NCI-H1436 (cell line): ENCODE measurements around the gene RAB3IL1.
"Not testable (repeated sequence)": the region's sequence is repeated elsewhere in the genome, so short reads cannot be mapped to it uniquely, and the experiment has no call there.

Experiments
- DNase-seq: peaks from one replicate; lab custom pipeline; 2025; lab: John Stamatoyannopoulos, UW

The RAB3IL1 gene

GRCh38 chr11:61885784-61886580 is 31.4 kb downstream of the RAB3IL1 start:
- no peak for DNase-seq

DNA sequence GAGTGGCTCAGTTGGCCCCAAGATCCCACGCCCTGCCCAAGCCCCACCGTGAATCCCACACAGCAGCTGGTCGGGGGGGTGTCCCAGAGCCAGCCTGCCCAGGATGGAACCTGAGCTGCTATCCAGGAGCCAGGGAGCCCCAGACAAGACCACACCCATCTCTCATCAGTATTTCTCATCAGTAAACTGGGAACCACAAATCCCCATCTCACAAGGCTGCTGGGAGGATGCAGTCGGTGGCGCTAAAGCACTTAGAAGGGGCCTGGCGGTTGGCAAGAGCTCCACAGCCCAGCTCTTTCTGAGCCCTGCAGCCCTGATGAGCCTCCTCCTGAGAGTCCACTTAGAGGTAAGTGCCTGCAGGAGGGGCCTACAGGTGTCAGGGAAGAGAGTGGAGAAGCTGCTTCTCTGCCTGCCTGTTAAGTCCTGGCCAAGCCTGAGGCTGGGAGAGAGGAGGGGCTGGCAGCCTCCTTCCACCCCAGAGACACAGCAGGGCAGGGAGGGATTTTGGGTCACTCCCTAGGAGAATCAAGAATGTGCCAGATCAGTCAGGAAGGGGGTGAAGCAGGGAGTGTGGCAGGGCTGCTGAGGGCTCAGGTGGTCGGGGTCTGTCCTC is 32.1 kb downstream of the RAB3IL1 start:
- DNase-seq = peak; percentile 57

- no peak for DNase-seq
These were observed 33.4 kb downstream of the RAB3IL1 start for GRCh38 chr11:61883947-61884346.

DNA sequence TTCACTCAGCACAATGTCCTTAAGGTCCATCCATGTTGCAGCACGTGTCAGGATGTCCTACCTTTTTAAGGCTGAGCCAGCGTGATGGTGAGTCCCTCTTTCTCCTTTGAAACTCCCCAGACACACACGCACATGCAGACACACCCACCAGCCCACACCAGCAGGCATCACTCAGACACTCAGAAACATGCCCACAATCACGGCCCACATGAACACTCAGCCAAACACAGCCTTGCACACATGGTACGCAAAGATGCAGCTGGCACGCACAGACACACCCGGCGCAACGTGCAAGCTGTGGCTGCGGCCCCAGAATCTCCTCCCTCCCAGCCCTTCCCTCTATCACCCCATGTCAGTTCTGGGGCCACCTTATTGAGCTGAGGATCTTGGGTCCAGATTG is 34.0 kb downstream of the RAB3IL1 start:
- DNase-seq = no peak

GRCh38 chr11:61882879-61883278 is 34.5 kb downstream of the RAB3IL1 start:
- no peak for DNase-seq

DNA sequence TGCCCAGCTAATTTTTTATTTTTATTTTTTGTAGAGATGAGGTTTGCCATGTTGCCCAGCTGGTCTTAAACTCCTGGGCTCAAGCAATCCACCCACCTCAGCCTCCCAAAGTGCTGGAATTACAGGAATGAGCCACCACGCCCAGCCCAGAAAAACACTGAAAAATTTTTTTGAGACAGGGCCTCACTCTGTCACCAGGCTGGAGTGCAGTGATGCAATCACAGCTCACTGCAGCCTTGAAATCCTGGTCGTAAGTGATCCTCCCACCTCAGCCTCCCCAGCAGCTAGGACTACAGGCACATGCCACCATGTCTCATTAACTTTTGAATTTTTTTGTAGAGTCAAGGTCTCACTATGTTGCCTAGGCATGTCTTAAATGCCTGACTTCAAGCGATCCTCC is 35.1 kb downstream of the RAB3IL1 start:
- DNase-seq = not testable (repeated sequence)

GRCh38 chr11:61881397-61881796 is 36.0 kb downstream of the RAB3IL1 start:
- no peak for DNase-seq

GRCh38 chr11:61880454-61880853 is 36.9 kb downstream of the RAB3IL1 start:
- DNase-seq = no peak

- DNase-seq = no peak
These were observed 37.3 kb downstream of the RAB3IL1 start for GRCh38 chr11:61880031-61880430.

GRCh38 chr11:61879152-61879551 is 38.2 kb downstream of the RAB3IL1 start:
- no peak for DNase-seq

- DNase-seq = no peak
These were observed 41.7 kb downstream of the RAB3IL1 start for GRCh38 chr11:61875698-61876097.

DNA sequence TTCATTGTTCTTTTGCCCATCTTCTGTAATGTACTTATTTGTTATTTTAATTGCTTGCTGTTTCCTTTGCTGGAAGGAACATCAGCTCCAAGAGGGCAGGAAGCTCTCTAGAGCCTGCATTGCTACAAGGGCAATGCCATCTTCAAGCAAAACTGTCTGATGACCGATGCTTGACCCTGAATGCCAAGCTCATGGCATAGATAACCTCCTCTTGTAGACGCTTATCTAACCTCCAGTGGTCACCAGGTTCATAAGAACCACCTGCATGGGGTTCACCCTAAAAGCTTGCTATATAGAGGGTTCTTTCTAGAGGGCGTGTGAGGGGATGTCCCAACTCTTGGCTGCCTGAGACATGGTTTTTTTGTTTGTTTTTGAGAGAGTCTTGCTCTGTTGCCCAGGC is 42.5 kb downstream of the RAB3IL1 start:
- DNase-seq = no peak

DNA sequence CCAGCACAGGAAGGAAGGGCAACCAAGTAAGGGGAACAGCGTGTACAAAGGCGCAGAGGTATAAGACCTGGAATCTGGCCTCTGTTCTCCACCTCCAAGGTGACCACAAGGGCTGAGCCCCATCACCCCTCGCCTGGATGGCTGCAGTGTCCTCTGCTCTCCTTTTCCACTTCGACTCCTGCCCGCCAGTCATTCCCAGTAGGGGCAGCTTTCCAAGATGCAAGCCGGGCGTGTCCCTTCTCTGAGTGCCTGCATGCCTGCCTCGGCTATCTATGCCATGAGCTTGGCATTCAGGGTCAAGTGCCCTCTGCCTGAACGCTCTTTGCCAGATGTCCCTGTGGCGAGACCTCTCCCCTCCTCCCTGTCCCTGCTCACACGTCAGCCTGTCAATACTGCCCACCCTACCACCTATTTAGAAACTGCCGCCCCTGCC is 43.0 kb downstream of the RAB3IL1 start:
- no peak for DNase-seq

DNA sequence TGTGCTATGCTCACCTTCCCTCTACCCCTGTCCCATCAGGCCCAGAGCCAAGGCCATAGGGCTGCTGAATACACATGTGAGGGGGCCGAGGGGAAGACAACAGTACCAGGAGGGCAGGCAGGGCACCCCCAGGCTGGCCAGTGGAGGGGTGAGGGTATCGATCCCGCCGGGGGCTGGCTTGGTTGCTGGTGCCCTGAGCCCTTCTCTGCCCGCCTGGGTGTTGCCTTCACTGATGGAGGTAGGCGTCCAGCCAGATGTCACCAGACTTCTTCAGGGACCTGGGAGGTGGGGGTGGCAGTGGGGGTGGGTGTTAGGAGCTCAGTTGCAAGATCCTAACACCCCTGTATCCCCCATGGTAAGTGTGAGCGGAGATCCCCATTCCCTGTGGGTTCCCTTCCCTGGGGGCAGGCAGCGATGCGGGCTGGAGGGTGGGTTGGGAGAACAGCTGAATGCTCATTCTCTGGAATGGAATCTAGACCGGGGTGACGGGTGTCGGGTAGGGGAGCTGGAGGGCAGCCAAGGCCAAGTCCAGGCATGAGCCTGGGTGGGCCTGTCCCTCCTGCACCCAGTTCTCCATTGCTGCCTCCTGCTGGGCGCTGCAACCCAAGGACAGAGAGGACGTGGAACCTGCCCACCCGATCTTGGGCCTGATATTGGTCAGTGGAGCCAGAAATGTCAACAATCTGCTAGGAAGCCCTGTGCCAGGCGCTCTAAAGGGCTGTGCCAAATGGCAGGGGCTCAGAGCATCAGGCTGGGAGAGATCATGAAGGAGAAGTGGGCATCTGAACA is 43.6 kb downstream of the RAB3IL1 start:
- DNase-seq = no peak

DNA sequence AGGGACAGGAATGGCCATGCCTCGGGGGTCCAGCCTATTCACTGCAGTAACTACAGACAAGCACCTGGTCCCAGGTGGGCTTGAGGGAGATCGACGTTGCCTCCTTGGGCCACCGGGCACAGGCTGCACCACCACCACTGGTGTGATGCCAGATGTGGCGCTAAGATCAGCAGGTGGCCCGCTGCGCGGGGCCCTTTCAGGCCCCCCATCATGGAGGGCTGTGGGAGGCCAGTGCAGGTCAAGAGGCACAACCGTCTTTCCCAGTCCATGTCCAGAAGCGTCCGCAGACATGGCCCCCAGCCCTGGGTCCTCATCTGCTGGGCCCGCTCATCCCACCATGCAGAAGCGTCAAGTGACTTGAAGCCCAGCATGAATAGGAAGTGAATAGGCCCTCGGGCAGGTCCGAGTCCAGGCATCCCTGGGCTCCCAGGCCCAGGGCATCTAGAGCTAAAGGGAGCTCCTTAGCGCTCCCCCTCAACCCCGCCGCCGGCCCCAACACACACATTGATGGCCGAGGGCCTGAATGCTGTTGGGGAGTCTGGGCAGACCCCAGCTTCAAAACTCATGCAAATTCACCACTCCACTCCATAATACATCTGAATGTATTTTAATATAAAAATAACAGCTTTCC is 44.3 kb downstream of the RAB3IL1 start:
- DNase-seq = no peak

- DNase-seq = peak; percentile 76
These were observed 46.2 kb downstream of the RAB3IL1 start for GRCh38 chr11:61871158-61871597.

DNA sequence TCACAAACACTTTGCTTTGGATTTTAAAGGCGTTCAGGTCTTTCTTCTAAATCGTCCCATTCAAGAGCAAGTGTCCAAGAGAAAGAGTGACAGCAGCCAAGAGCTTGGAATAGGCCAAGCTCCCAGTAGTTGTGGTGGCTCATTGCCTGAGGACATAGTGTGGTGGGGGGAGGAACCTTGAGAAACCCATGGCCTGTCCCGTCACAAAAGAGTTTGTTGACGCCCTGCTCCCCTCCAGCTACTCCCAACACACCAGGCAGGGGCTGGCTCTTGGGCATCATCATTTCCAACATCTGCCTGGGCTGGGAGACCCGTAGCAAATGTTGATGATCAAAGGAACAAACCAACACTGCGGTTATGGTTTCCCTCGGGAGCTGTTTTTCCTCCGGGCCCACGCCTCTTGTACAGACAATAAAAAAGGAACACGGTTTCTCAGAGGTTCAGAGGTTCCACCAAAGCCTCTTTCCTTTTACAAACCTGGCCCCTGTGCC is 46.8 kb downstream of the RAB3IL1 start:
- no peak for DNase-seq

GRCh38 chr11:61869708-61870451 is 47.5 kb downstream of the RAB3IL1 start:
- DNase-seq = no peak

DNA sequence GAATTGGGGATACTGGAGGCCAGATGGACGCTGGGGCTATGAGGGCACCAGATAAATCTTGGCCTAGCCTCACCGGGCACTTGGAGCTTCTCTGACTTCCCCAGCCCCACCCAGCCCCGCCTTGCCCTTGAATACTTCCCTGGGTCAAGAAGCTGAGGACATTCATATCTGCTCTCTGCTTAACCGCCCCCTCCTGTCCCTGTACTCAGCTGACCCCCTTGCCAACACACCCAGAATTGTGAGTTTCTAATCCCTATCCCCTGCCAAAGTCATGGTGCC is 48.0 kb downstream of the RAB3IL1 start:
- DNase-seq = no peak

GRCh38 chr11:61868571-61869428 is 48.6 kb downstream of the RAB3IL1 start:
- DNase-seq = no peak

DNA sequence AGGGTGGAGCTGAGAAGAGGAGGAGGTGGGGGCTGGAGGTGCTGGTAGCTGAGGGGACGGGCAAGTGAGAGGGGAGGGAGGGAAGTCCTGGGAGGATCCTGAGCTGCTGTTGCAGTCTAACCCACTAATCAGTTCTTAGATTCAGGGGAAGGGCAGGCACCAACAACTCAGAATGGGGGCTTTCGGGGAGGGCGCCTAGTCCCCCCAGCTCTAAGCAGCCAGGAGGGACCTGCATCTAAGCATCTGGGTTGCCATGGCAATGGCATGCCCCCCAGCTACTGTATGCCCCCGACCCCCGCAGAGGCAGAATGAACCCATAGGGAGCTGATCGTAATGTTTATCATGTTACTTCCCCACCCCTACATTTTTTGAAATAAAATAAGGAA is 50.4 kb downstream of the RAB3IL1 start:
- no peak for DNase-seq
